NCI-H2081 treated with DMSO at 0.1 percent for 48 hours (cell line): ENCODE measurements around the gene IL1R2.
"Not testable (repeated sequence)": the region's sequence is repeated elsewhere in the genome, so short reads cannot be mapped to it uniquely, and the experiment has no call there.

Experiments used
- DNase-seq: peaks from one replicate; lab custom pipeline; 2025; lab: John Stamatoyannopoulos, UW

IL1R2 gene

DNA sequence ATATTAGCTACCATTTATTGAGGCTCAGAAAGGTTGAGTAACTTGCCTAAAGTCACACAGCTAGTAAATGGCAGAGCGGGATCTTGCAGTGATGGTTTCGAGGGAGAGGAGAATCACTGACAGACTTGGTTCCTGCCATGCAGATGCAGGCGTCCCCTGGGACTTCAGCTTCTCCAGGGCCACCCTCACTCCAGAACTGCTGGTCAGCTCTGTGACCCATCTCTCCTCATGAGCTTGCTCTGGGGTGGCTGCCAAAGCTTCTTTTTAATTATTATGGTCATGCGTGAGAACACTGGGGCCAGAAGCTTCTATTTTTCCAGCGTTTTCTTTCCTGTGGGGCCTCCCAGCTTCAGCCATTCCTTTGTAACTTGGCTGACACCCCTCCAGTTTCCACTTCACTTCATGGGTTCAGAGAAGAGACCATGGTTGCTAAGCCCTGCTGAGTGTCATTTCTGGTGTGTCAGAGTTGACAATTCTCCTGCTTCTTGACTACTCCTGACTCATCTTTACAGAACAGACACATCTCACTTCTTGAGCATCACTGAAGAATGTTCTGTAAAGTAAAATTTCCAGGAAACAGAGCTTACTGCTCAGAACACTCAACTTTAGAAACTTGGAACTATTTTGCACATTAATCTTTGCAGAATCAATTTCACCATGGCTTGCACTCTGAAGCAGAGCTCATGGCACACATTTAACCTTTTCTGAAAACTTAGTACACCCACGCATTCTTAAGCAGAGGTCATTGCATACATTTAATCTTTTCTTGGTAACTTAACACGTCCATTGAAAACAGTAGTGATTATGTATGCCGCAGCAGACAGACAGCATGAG lies 70.4 kb downstream of the IL1R2 start:
- no peak for DNase-seq

GRCh38 chr2:102062802-102063201 lies 71.0 kb downstream of the IL1R2 start:
- DNase-seq = no peak

- no peak for DNase-seq
These were observed 71.7 kb downstream of the IL1R2 start for GRCh38 chr2:102063487-102063911.

DNA sequence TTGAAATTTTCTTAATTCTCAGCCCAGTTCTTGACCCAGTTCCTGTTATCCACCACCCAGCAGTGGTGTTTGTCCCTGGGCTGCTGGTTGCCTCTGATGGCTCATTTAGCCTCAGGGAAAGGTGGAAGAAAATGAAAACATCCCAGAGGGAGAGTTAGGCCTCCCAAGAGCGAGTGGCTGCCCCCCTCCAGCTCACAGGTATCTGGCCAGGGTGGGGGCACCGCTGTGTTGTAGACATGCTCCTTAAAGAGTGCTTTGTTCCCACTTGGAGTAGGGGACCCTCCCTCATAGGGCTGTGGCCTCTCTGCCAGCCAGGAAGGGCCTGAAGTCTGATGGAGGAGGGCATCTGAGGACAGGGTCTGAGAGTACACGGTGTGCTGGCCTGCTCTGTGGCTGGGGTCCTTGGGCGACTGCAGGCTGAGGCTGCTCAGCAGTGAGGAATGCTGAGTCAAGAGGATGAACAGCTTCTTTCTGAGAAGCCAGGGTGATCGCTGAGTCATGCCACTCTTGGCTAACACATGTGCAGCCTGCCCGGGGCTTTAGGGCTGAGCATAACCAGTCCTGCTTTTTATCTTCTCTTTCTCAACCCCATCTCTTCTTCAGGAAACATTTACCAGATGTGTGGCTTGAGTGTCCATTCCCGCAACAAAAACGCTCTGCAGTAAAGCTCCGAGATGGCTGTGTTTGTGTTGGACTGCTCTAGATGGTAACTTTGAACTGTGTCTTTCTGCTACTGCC lies 72.3 kb downstream of the IL1R2 start:
- DNase-seq = no peak

- no peak for DNase-seq
These were observed 73.2 kb downstream of the IL1R2 start for GRCh38 chr2:102064679-102065674.

- no peak for DNase-seq
These were observed 74.0 kb downstream of the IL1R2 start for GRCh38 chr2:102065675-102066252.

DNA sequence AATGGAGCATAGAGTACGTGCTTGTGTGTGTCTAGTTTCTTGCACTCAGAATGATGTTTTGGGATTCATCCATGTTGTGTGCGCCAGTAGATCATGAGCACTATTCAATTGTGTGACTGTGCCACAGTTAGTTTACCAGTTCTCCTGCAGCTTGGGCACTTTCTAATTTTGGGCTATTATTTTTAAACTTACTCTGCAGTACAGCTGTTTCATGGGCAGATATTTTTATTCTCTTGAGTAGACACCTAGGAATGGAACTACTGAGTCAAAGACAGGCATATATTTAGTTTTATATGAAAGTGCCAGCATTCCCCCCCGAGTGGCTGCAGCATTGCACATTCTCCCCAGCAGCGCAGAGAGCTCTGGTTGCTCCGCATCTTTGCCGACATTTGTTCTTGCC lies 74.8 kb downstream of the IL1R2 start:
- no peak for DNase-seq

- DNase-seq = not testable (repeated sequence)
These were observed 76.4 kb downstream of the IL1R2 start for GRCh38 chr2:102068126-102068525.

- DNase-seq = no peak
These were observed 77.7 kb downstream of the IL1R2 start for GRCh38 chr2:102069311-102069974.

GRCh38 chr2:102070058-102070642 lies 78.4 kb downstream of the IL1R2 start:
- no peak for DNase-seq

GRCh38 chr2:102072741-102073140 lies 81.0 kb downstream of the IL1R2 start:
- DNase-seq = no peak

GRCh38 chr2:102073168-102073724 lies 81.5 kb downstream of the IL1R2 start:
- DNase-seq = no peak

DNA sequence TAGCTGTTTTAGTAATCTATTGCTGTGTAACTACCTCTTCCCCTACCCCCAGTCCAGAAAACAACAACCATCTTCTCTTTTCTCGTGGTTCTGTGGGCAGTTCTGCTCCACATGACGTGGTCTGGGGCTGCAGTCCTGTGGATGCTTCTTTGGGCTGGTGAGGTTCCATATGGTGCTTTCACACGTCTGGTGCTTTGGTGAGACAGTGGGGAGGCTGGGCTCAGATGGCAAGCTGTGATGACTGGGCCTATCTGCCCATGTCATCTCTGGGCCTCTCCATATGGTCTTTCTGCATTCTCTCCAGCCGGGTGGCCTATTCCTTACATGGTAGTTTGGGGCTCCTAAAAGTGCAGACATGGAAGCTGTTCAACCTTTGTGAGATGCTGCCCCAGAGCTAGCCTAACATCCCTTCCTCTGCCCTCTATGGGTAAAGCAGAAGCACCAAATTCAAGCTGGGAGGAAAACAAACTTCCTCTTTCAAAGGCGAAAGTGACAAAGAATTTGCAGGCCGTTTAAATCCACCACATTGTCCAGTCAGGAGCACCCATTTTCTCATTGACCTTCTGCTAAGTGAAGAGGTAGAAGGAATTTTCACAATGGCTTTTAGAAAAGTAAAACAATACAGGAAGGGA lies 82.5 kb downstream of the IL1R2 start:
- DNase-seq = no peak

- no peak for DNase-seq
These were observed 83.7 kb downstream of the IL1R2 start for GRCh38 chr2:102075479-102075878.

DNA sequence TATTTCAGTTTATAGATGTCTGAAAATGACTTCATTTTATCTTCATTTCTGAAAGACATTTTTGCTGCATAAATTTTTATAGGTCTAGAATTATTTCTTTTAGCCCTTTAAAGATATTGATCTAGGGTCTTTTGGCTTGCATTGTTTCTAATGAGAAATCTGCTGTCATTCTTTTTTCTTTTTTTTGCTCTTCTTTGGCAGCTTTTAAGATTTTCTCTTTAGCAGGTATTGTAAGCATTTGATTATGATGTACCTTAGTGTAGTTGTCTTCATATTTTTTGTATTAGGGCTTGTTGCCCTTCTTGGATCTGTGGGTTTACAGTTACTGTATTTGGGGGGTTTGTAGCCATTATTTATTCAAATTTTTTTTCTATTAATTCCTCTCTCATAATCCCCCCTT lies 84.8 kb downstream of the IL1R2 start:
- DNase-seq = no peak
